Erythroblast (primary cell): ENCODE results near the gene RAB13.
"Not testable (repeated sequence)": the region's sequence is repeated elsewhere in the genome, so short reads cannot be mapped to it uniquely, and the experiment has no call there.

Experiments used
- GATA1 ChIP-seq: IDR thresholded peaks from 2 replicates; pipeline ENCODE4 v1.6.1; 2011; ENCODE audit warnings: low read depth, mild to moderate bottlenecking, control low read depth, low read length, moderate library complexity
- POLR2A ChIP-seq: IDR thresholded peaks from 2 replicates; pipeline ENCODE4 v1.6.1; 2011; ENCODE audit warnings: mild to moderate bottlenecking, low read length

GRCh38 chr1:154033697-154034096, 47.6 kb upstream of the RAB13 start:
- not testable (repeated sequence) for TF ChIP-seq POLR2A, GATA1
